Trophoblast cell (in vitro differentiated cells and primary cell): ENCODE data around the gene HPS3.
"Not testable (repeated sequence)": the region's sequence is repeated elsewhere in the genome, so short reads cannot be mapped to it uniquely, and the experiment has no call there.

Experiments used
- DNase-seq, 2 donors: peaks; one replicate each; pipeline ENCODE4 v3.0.0-alpha.2; 2016
- H2AFZ ChIP-seq: 2 replicates; pipeline ENCODE4 v1.6.1; 2013; ENCODE audit warnings: low read length, moderate library complexity, mild to moderate bottlenecking; ENCODE audit not compliant: insufficient read depth, poor library complexity
- H2AK5ac ChIP-seq: 2 replicates; pipeline ENCODE4 v1.6.1; 2013; ENCODE audit warnings: mild to moderate bottlenecking, low read length
- H2BK120ac ChIP-seq: 2 replicates; pipeline ENCODE4 v1.6.1; 2013; ENCODE audit warnings: low read length, mild to moderate bottlenecking, moderate library complexity; ENCODE audit not compliant: insufficient read depth, poor library complexity
- H2BK12ac ChIP-seq: 2 replicates; pipeline ENCODE4 v1.6.1; 2013; ENCODE audit warnings: mild to moderate bottlenecking, low read length, moderate library complexity
- H2BK5ac ChIP-seq: 2 replicates; pipeline ENCODE4 v1.6.1; 2013; ENCODE audit warnings: low read length, low read depth, moderate library complexity, mild to moderate bottlenecking; ENCODE audit not compliant: poor library complexity
- H3K14ac ChIP-seq: 2 replicates; pipeline ENCODE4 v1.6.1; 2013; ENCODE audit warnings: mild to moderate bottlenecking, low read length
- H3K18ac ChIP-seq: 2 replicates; pipeline ENCODE4 v1.6.1; 2013; ENCODE audit warnings: mild to moderate bottlenecking, low read length
- H3K23ac ChIP-seq: 2 replicates; pipeline ENCODE4 v1.6.1; 2013; ENCODE audit warnings: low read length
- H3K27ac ChIP-seq: 2 replicates; pipeline ENCODE4 v1.5.1; 2013; ENCODE audit warnings: low read depth, mild to moderate bottlenecking, inconsistent platforms, low read length, moderate library complexity
- H3K27me3 ChIP-seq: 2 replicates; pipeline ENCODE4 v1.6.1; 2013; ENCODE audit warnings: inconsistent platforms, mild to moderate bottlenecking, low read length, moderate library complexity; ENCODE audit not compliant: insufficient read depth
- H3K36me3 ChIP-seq, 2 experiments: 1 replicate in 1 of 2; 2 replicates in 1 of 2; pipeline ENCODE4 v1.6.1; 2013; ENCODE audit warnings: low read length in 2 of 2, mild to moderate bottlenecking in 2 of 2, moderate library complexity in 1 of 2; ENCODE audit not compliant: insufficient read depth in 2 of 2, control insufficient read depth in 1 of 2
- H3K4ac ChIP-seq: 2 replicates; pipeline ENCODE4 v1.6.1; 2013; ENCODE audit warnings: low read depth, mild to moderate bottlenecking, low read length, moderate library complexity
- H3K4me1 ChIP-seq, 2 experiments: 1 replicate in 1 of 2; 2 replicates in 1 of 2; pipeline ENCODE4 v1.6.1; 2013; ENCODE audit warnings: low read length in 2 of 2, mild to moderate bottlenecking in 2 of 2, moderate library complexity in 1 of 2; ENCODE audit not compliant: insufficient read depth in 2 of 2, control insufficient read depth in 1 of 2
- H3K4me2 ChIP-seq: 2 replicates; pipeline ENCODE4 v1.6.1; 2013; ENCODE audit warnings: inconsistent platforms, mild to moderate bottlenecking, low read length, moderate library complexity
- H3K4me3 ChIP-seq: 2 replicates; pipeline ENCODE4 v1.5.1; 2013; ENCODE audit warnings: mild to moderate bottlenecking, low read depth, low read length, inconsistent platforms
- H3K79me1 ChIP-seq: one replicate; pipeline ENCODE4 v1.6.1; 2013; ENCODE audit warnings: low read length
- H3K79me2 ChIP-seq: 2 replicates; pipeline ENCODE4 v1.6.1; 2013; ENCODE audit warnings: low read length, mild to moderate bottlenecking; ENCODE audit not compliant: control insufficient read depth, insufficient read depth, poor library complexity
- H3K9ac ChIP-seq: 2 replicates; pipeline ENCODE4 v1.6.1; 2013; ENCODE audit warnings: mild to moderate bottlenecking, low read length
- H3K9me3 ChIP-seq: 2 replicates; pipeline ENCODE4 v1.6.1; 2013; ENCODE audit warnings: low read depth, mild to moderate bottlenecking, control low read depth, inconsistent platforms, low read length; ENCODE audit not compliant: insufficient read depth
- H4K12ac ChIP-seq: 2 replicates; pipeline ENCODE4 v1.6.1; 2013; ENCODE audit warnings: low read depth, mild to moderate bottlenecking, low read length, moderate library complexity
- H4K8ac ChIP-seq: 2 replicates; pipeline ENCODE4 v1.6.1; 2013; ENCODE audit warnings: low read depth, mild to moderate bottlenecking, low read length, moderate library complexity
- H4K91ac ChIP-seq: one replicate; pipeline ENCODE4 v1.6.1; 2013; ENCODE audit warnings: low read depth, mild to moderate bottlenecking, low read length, moderate library complexity
- WGBS: extraction: QIAGEN DNeasy Blood & Tissue Kit; methylation state at CpG from one replicate; pipeline ENCODE4 v1.1.7; 2013; ENCODE audit warnings: missing lambda C conversion rate; ENCODE audit not compliant: insufficient read length, insufficient coverage; ENCODE audit errors: extremely low coverage; 5-methylcytosine and 5-hydroxymethylcytosine counted together

The HPS3 gene

GRCh38 chr3:149097987-149098386 lies 31.5 kb upstream of the HPS3 start:
- H2AFZ ChIP-seq, H3K18ac ChIP-seq, H2BK12ac ChIP-seq: not testable (repeated sequence)

GRCh38 chr3:149101154-149101553 lies 28.3 kb upstream of the HPS3 start:
- H3K9me3 ChIP-seq: peaks cover 6% of the 10 kb centered on the region
- H3K4me2 ChIP-seq: no peak overlapping the region
- no peak overlapping the region for H3K9ac ChIP-seq
- no peaks in the 10 kb centered on the region for H3K36me3 ChIP-seq
- no peak overlapping the region for H2BK12ac ChIP-seq
- H2BK5ac ChIP-seq: no peak overlapping the region
- H3K79me2 ChIP-seq: no peaks in the 10 kb centered on the region
- no peak overlapping the region for H2AK5ac ChIP-seq
- no peak overlapping the region for H4K91ac ChIP-seq
- H3K27me3 ChIP-seq: no peaks in the 10 kb centered on the region
- H2BK120ac ChIP-seq: no peak overlapping the region
- no peak overlapping the region for H3K27ac ChIP-seq
- H3K79me1 ChIP-seq: no peaks in the 10 kb centered on the region
- H4K12ac ChIP-seq: no peak overlapping the region
- H3K4me1 ChIP-seq: no peaks in the 10 kb centered on the region
- no peak overlapping the region for H3K23ac ChIP-seq
- H4K8ac ChIP-seq: no peak overlapping the region
- no peak overlapping the region for H2AFZ ChIP-seq
- no CpG with 5 or more reads among the region's 4 CpGs for WGBS
- H3K14ac ChIP-seq: no peak overlapping the region
- H3K4ac ChIP-seq: no peak overlapping the region
- DNase-seq: no peak
- no peak overlapping the region for H3K4me3 ChIP-seq
- no peak overlapping the region for H3K18ac ChIP-seq

More at GRCh38 chr3:149097987-149098386, 31.5 kb upstream of the HPS3 start:
- not testable (repeated sequence) for H2AK5ac ChIP-seq, H3K4me3 ChIP-seq, DNase-seq, H3K79me2 ChIP-seq, H4K8ac ChIP-seq, H2BK5ac ChIP-seq, H3K27ac ChIP-seq, H3K23ac ChIP-seq, H3K79me1 ChIP-seq, H3K4me1 ChIP-seq, H3K9me3 ChIP-seq, H3K27me3 ChIP-seq, H3K4ac ChIP-seq, H3K36me3 ChIP-seq, H3K4me2 ChIP-seq, H4K12ac ChIP-seq, H3K9ac ChIP-seq, H2BK120ac ChIP-seq, H4K91ac ChIP-seq, H3K14ac ChIP-seq
- WGBS: no CpG with 5 or more reads among the region's 19 CpGs

GRCh38 chr3:149101641-149102040 lies 27.8 kb upstream of the HPS3 start:
- no peaks in the 10 kb centered on the region for H3K4me1 ChIP-seq
- H2BK120ac ChIP-seq: no peak overlapping the region
- H3K79me1 ChIP-seq: no peaks in the 10 kb centered on the region
- no peaks in the 10 kb centered on the region for H3K36me3 ChIP-seq
- H3K79me2 ChIP-seq: no peaks in the 10 kb centered on the region
- H3K27me3 ChIP-seq: no peaks in the 10 kb centered on the region
- peaks cover 6% of the 10 kb centered on the region for H3K9me3 ChIP-seq
- no peak overlapping the region for H2AFZ ChIP-seq
- H4K12ac ChIP-seq: no peak overlapping the region
- no peak overlapping the region for H4K91ac ChIP-seq
- no peak overlapping the region for H3K9ac ChIP-seq
- 100% methylated on average over 1 of the region's 3 CpGs for WGBS
- no peak overlapping the region for H3K23ac ChIP-seq
- H3K14ac ChIP-seq: no peak overlapping the region
- H2BK12ac ChIP-seq: no peak overlapping the region
- no peak for DNase-seq
- no peak overlapping the region for H2AK5ac ChIP-seq
- no peak overlapping the region for H3K27ac ChIP-seq
- H2BK5ac ChIP-seq: no peak overlapping the region
- no peak overlapping the region for H3K4me3 ChIP-seq
- no peak overlapping the region for H4K8ac ChIP-seq
- no peak overlapping the region for H3K4ac ChIP-seq
- H3K18ac ChIP-seq: no peak overlapping the region
- no peak overlapping the region for H3K4me2 ChIP-seq

- H4K91ac ChIP-seq: no peak overlapping the region
- no peak overlapping the region for H3K27ac ChIP-seq
- no peak overlapping the region for H2BK5ac ChIP-seq
- H2BK120ac ChIP-seq: no peak overlapping the region
- peaks cover 3% of the 10 kb centered on the region for H3K9me3 ChIP-seq
- H2AK5ac ChIP-seq: no peak overlapping the region
- H3K23ac ChIP-seq: no peak overlapping the region
- no peak overlapping the region for H3K4me2 ChIP-seq
- no peak overlapping the region for H2BK12ac ChIP-seq
- no peak for DNase-seq
- H3K79me1 ChIP-seq: no peaks in the 10 kb centered on the region
- no CpG with 5 or more reads among the region's 3 CpGs for WGBS
- no peak overlapping the region for H3K14ac ChIP-seq
- no peaks in the 10 kb centered on the region for H3K79me2 ChIP-seq
- no peak overlapping the region for H3K9ac ChIP-seq
- no peak overlapping the region for H4K8ac ChIP-seq
- H3K18ac ChIP-seq: no peak overlapping the region
- H3K36me3 ChIP-seq: no peaks in the 10 kb centered on the region
- no peak overlapping the region for H3K4ac ChIP-seq
- no peak overlapping the region for H2AFZ ChIP-seq
- no peak overlapping the region for H4K12ac ChIP-seq
- no peaks in the 10 kb centered on the region for H3K27me3 ChIP-seq
- H3K4me3 ChIP-seq: no peak overlapping the region
- H3K4me1 ChIP-seq: no peaks in the 10 kb centered on the region
Measured at GRCh38 chr3:149104484-149104883, 25.0 kb upstream of the HPS3 start.
